Measurements from ENCODE around the gene ZNF534.
"Not testable (repeated sequence)": the region's sequence is repeated elsewhere in the genome, so short reads cannot be mapped to it uniquely, and the experiment has no call there.

The ZNF534 gene

DNA sequence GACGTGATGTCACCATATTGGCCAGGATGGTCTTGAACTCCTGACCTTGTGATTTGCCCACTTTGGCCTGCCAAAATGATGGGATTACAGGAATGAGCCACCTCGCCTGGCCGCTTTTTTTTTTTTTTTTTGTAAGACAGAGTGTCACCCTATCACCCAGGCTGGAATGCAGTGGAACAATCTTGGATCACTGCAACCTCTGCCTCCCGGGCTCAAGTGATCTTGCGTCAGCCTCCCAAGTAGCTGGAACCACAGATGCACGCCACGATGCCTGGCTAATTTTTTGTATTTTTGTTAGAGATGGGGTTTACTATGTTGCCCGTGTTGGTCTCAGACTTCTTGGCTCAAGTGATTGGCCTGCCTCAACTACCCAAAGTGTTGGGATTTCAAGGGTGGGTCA lies 69.6 kb downstream of the ZNF534 start:
- no peak for DNase-seq (ENCODE audit: low read depth in 2 of 2)

DNA sequence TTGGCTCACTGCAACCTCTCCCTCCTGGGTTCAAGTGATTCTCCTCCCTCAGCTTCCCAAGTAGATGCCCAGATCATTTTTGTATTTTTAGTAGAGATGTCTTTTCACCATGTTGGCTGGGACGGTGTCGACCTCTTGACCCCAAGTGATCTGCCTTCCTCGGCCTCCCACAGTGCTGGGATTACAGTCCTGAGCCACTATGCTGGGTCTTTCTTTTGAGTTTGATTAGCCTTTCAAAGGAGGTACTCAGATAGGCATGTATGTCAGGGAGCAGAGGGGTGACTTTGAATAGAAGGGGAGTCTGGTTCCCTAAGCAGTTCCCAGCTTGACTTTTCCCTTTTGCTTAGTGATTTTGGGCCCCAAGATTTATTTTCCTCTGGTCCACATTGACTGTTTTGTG lies 71.5 kb downstream of the ZNF534 start:
- not testable (repeated sequence) for DNase-seq (ENCODE audit: low read depth in 2 of 2)

DNA sequence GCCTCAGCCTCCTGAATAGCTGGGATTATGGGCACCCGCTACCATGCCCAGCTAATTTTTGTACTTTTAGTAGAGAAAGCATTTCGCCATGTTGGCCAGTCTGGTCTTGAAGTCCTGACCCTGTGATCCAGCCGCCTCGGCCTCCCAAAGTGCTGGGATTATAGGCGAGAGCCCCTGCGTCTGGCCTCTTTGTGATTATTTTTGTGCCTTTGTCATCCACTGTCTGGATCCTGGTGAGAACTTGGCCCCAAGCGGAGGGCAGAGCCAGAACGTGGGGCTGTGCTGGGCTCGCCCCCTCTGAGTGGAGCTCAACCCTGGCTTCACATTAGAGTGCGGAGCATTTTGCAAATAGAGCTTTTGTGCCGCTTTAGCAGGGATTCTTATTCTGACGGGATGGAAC lies 72.0 kb downstream of the ZNF534 start:
- DNase-seq (ENCODE audit: low read depth in 2 of 2): not testable (repeated sequence)
